Measurements from ENCODE around the gene GNB2. TPM values are rescaled to one million over a fixed set of nuclear protein-coding genes. Genes with fewer than 3 reads are reported as not detected.

The GNB2 gene
- total and polyA plus RNA-seq, 4 donors, result 37.6 to 133 (median 73.2) TPM

- no peak for DNase-seq (ENCODE audit: low spot score)
- TF ChIP-seq RXRA (IDR thresholded peaks at IDR 0.05) (no peak), EGR1 (IDR thresholded peaks at IDR 0.05; ENCODE audit: low read depth in 2 of 2) (no peak), ATF3 (IDR thresholded peaks at IDR 0.05) (no peak), TAF1 (conservative IDR thresholded peaks at IDR 0.05) (no peak), YY1 (IDR thresholded peaks at IDR 0.05) (no peak), SP1 (IDR thresholded peaks at IDR 0.05) (no peak), NR2F2 (IDR thresholded peaks at IDR 0.05) (no peak), ZBTB33 (IDR thresholded peaks at IDR 0.05) (no peak), RAD21 (IDR thresholded peaks at IDR 0.05) (no peak), FOXA1 (IDR thresholded peaks at IDR 0.05) (no peak), GABPA (IDR thresholded peaks at IDR 0.05 in 1 of 2, conservative IDR thresholded peaks at IDR 0.05 in 1 of 2) (no peak), MAX (IDR thresholded peaks at IDR 0.05) (no peak), HNF4A (conservative IDR thresholded peaks at IDR 0.05) (no peak), JUND (IDR thresholded peaks at IDR 0.05) (no peak), REST (IDR thresholded peaks at IDR 0.05) (no peak), FOXA2 (IDR thresholded peaks at IDR 0.05) (no peak), HNF4G (IDR thresholded peaks at IDR 0.05) (no peak)
- Histone ChIP-seq H3K4me3 (ENCODE audit: low read depth in 1 of 3, low read length in 3 of 3) (no peak overlapping the region), H3K27ac (ENCODE audit: low read depth in 1 of 2, low read length in 2 of 2) (no peak overlapping the region), H3K9ac (ENCODE audit: low read depth in 1 of 2, low read length in 2 of 2) (no peak overlapping the region), H3K4me1 (ENCODE audit: control insufficient read depth in 4 of 4, insufficient read depth in 4 of 4, low read length in 3 of 4) (peaks cover 0 to 12% (median 8%) of the 10 kb centered on the region in 4 donors), H3K27me3 (ENCODE audit: control insufficient read depth in 4 of 4, insufficient read depth in 4 of 4, low read length in 3 of 4) (no peaks in the 10 kb centered on the region), H3K9me3 (ENCODE audit: control insufficient read depth in 4 of 4, low read length in 3 of 4) (no peaks in the 10 kb centered on the region), H3K36me3 (ENCODE audit: control insufficient read depth in 4 of 4, insufficient read depth in 3 of 4, low read depth in 1 of 4, low read length in 3 of 4) (peaks cover 13 to 63% (median 27%) of the 10 kb centered on the region in 4 donors)
- WGBS, result 79% methylated on average over 13 of the region's 13 CpGs
These were observed 6.5 kb downstream of the GNB2 start for GRCh38 chr7:100679927-100680575.

GRCh38 chr7:100680576-100681271, 7.2 kb downstream of the GNB2 start:
- Histone ChIP-seq H3K4me1 (ENCODE audit: control insufficient read depth in 4 of 4, insufficient read depth in 4 of 4, low read length in 3 of 4) (peaks cover 0 to 11% (median 7%) of the 10 kb centered on the region in 4 donors), H3K9ac (ENCODE audit: low read depth in 1 of 2, low read length in 2 of 2) (no peak overlapping the region), H3K27ac (ENCODE audit: low read depth in 1 of 2, low read length in 2 of 2) (no peak overlapping the region), H3K4me3 (ENCODE audit: low read depth in 1 of 3, low read length in 3 of 3) (no peak overlapping the region), H3K9me3 (ENCODE audit: control insufficient read depth in 4 of 4, low read length in 3 of 4) (no peaks in the 10 kb centered on the region), H3K27me3 (ENCODE audit: control insufficient read depth in 4 of 4, insufficient read depth in 4 of 4, low read length in 3 of 4) (no peaks in the 10 kb centered on the region), H3K36me3 (ENCODE audit: control insufficient read depth in 4 of 4, insufficient read depth in 3 of 4, low read depth in 1 of 4, low read length in 3 of 4) (peaks cover 13 to 69% (median 32%) of the 10 kb centered on the region in 4 donors)
- WGBS, result 92% methylated on average over 18 of the region's 18 CpGs
- DNase-seq (ENCODE audit: low spot score), result no peak
- TF ChIP-seq MAX (IDR thresholded peaks at IDR 0.05) (no peak), CTCF (IDR thresholded peaks at IDR 0.05; ENCODE audit: low read depth, low read length, missing input control) (no peak), JUND (IDR thresholded peaks at IDR 0.05) (no peak), GABPA (IDR thresholded peaks at IDR 0.05 in 1 of 2, conservative IDR thresholded peaks at IDR 0.05 in 1 of 2) (no peak), ZBTB33 (IDR thresholded peaks at IDR 0.05) (no peak), FOXA2 (IDR thresholded peaks at IDR 0.05) (no peak), YY1 (IDR thresholded peaks at IDR 0.05) (no peak), EGR1 (IDR thresholded peaks at IDR 0.05; ENCODE audit: low read depth in 2 of 2) (no peak), FOXA1 (IDR thresholded peaks at IDR 0.05) (no peak)

Measured in liver (tissue), 9 donors.